H1 (cell line): ENCODE measurements around the gene CDC42EP3. TPM values are rescaled to one million over a fixed set of nuclear protein-coding genes. Genes with fewer than 3 reads are reported as not detected.

ENCODE experiments used
- CTCF ChIA-PET: fragments of 300-600 bp; sonication (Branson Sonifier 250); formaldehyde crosslinking; loops from one replicate; lab custom pipeline; 2021; ENCODE audit not compliant: partially characterized antibody; lab: Charles Lee
- POLR2A ChIA-PET: fragments of 300-600 bp; sonication (Branson Sonifier 250); formaldehyde crosslinking; loops from one replicate; lab custom pipeline; 2021; ENCODE audit warnings: inconsistent platforms; ENCODE audit not compliant: partially characterized antibody; lab: Charles Lee
- DNase-seq, 2 experiments: peaks; one replicate each; pipeline versions ENCODE4 v3.0.0 to v3.0.0-alpha.2; 2010 to 2022; ENCODE audit warnings: low spot score in 2 of 2, low read depth in 1 of 2, mixed read lengths in 1 of 2
- FAIRE-seq: peaks from 2 replicates; lab custom pipeline; 2011; peaks lifted over from hg19 to GRCh38; lab: Jason Lieb, UNC
- H2AFZ ChIP-seq: 2 replicates; pipeline ENCODE4 v1.8.1; 2012; ENCODE audit warnings: low read length, inconsistent platforms
- H2AK5ac ChIP-seq: 2 replicates; pipeline ENCODE4 v1.6.1; 2013; ENCODE audit warnings: low read depth, low read length
- H2BK120ac ChIP-seq: replicated peaks from 2 replicates; pipeline ENCODE3; 2013; ENCODE audit warnings: low read depth, low read length, inconsistent platforms
- H2BK12ac ChIP-seq: 2 replicates; pipeline ENCODE4 v1.6.1; 2013; ENCODE audit warnings: low read depth, low read length
- H2BK15ac ChIP-seq: 2 replicates; pipeline ENCODE4 v1.6.1; 2013; ENCODE audit warnings: low read length
- H2BK20ac ChIP-seq: 2 replicates; pipeline ENCODE4 v1.6.1; 2013; ENCODE audit warnings: low read length
- H2BK5ac ChIP-seq: 2 replicates; pipeline ENCODE4 v1.6.1; 2013; ENCODE audit warnings: low read depth, low read length
- H3K14ac ChIP-seq: 2 replicates; pipeline ENCODE4 v1.6.1; 2013; ENCODE audit warnings: inconsistent platforms; ENCODE audit not compliant: insufficient read length
- H3K18ac ChIP-seq: 2 replicates; pipeline ENCODE4 v1.6.1; 2013; ENCODE audit warnings: low read length; ENCODE audit errors: extremely low read depth
- H3K23ac ChIP-seq: 2 replicates; pipeline ENCODE4 v1.6.1; 2013; ENCODE audit warnings: inconsistent platforms; ENCODE audit not compliant: insufficient read length
- H3K23me2 ChIP-seq: 2 replicates; pipeline ENCODE4 v1.6.1; 2013; ENCODE audit warnings: low read depth, low read length
- H3K27ac ChIP-seq: 2 replicates; pipeline ENCODE4 v1.6.1; 2011; ENCODE audit warnings: low read depth, low read length, inconsistent platforms
- H3K27me3 ChIP-seq, 4 experiments: replicated peaks in 1 of 4; 1 replicate in 1 of 4; 2 replicates in 3 of 4; pipeline versions ENCODE4 v1.6.1 to v1.8.1; 2011 to 2013; ENCODE audit warnings: low read length in 3 of 4, mild to moderate bottlenecking in 3 of 4, inconsistent platforms in 2 of 4, mixed read lengths in 2 of 4, moderate library complexity in 1 of 4; ENCODE audit not compliant: control insufficient read depth in 3 of 4, insufficient read depth in 3 of 4; ENCODE audit errors: extremely low read depth in 1 of 4
- H3K36me3 ChIP-seq, 4 experiments: 2 replicates each; pipeline versions ENCODE4 v1.6.1 to v1.8.1; 2011 to 2013; ENCODE audit warnings: mild to moderate bottlenecking in 4 of 4, low read length in 3 of 4, moderate library complexity in 2 of 4, control low read depth in 1 of 4, inconsistent platforms in 1 of 4; ENCODE audit not compliant: insufficient read depth in 4 of 4, control insufficient read depth in 2 of 4
- H3K4ac ChIP-seq: replicated peaks from 2 replicates; pipeline ENCODE3; 2013; ENCODE audit warnings: low read length, low read depth, mixed read lengths, inconsistent platforms; ENCODE audit not compliant: insufficient read length
- H3K4me1 ChIP-seq, 4 experiments: replicated peaks in 1 of 4; 1 replicate in 1 of 4; 2 replicates in 3 of 4; pipeline versions ENCODE4 v1.6.1 to v1.8.1; 2011 to 2013; ENCODE audit warnings: low read length in 3 of 4, inconsistent platforms in 2 of 4, mixed read lengths in 1 of 4; ENCODE audit not compliant: insufficient read depth in 4 of 4, control insufficient read depth in 3 of 4
- H3K4me2 ChIP-seq, 2 experiments: 2 replicates each; pipeline versions ENCODE4 v1.6.1 to v1.8.1; 2011 to 2013; ENCODE audit warnings: low read depth in 2 of 2, low read length in 2 of 2, control low read depth in 1 of 2, inconsistent platforms in 1 of 2, mild to moderate bottlenecking in 1 of 2; ENCODE audit not compliant: insufficient read depth in 1 of 2
- H3K4me3 ChIP-seq, 4 experiments: fragments of 200-600, 300-600 bp in 1 of 4; sonication (generic), shearing (Covaris generic), sonication (Bioruptor Twin) in 1 of 4; 2 replicates each; pipeline versions ENCODE4 v1.5.1 to v1.8.1; 2011 to 2016; ENCODE audit warnings: low read length in 4 of 4, low read depth in 3 of 4, control low read depth in 2 of 4, inconsistent platforms in 2 of 4, mild to moderate bottlenecking in 2 of 4, mixed read lengths in 1 of 4, moderate library complexity in 1 of 4; ENCODE audit not compliant: insufficient read depth in 2 of 4; ENCODE audit errors: extremely low read depth in 1 of 4
- H3K56ac ChIP-seq: replicated peaks from 2 replicates; pipeline ENCODE3; 2013; ENCODE audit warnings: low read depth, mild to moderate bottlenecking, mixed read lengths, low read length, inconsistent platforms; ENCODE audit not compliant: insufficient read length
- H3K79me1 ChIP-seq: 2 replicates; pipeline ENCODE4 v1.6.1; 2013; ENCODE audit warnings: low read depth, low read length, control low read depth
- H3K79me2 ChIP-seq, 2 experiments: 2 replicates each; pipeline versions ENCODE4 v1.6.1 to v1.8.1; 2012 to 2013; ENCODE audit warnings: low read length in 2 of 2, mild to moderate bottlenecking in 2 of 2, inconsistent platforms in 1 of 2; ENCODE audit not compliant: insufficient read depth in 2 of 2, control insufficient read depth in 1 of 2
- H3K9ac ChIP-seq, 4 experiments: replicated peaks in 1 of 4; 1 replicate in 1 of 4; 2 replicates in 3 of 4; pipeline versions ENCODE4 v1.6.1 to v1.8.1; 2011 to 2013; ENCODE audit warnings: low read depth in 3 of 4, low read length in 3 of 4, control low read depth in 2 of 4, mild to moderate bottlenecking in 2 of 4, moderate library complexity in 2 of 4, inconsistent platforms in 1 of 4; ENCODE audit errors: extremely low read depth in 1 of 4
- H3K9me3 ChIP-seq, 2 experiments: 2 replicates each; pipeline versions ENCODE4 v1.6.1 to v1.8.1; 2012 to 2013; ENCODE audit warnings: mild to moderate bottlenecking in 2 of 2, moderate library complexity in 2 of 2, control low read depth in 1 of 2, inconsistent platforms in 1 of 2, low read depth in 1 of 2, low read length in 1 of 2, mixed read lengths in 1 of 2; ENCODE audit not compliant: insufficient read depth in 2 of 2
- H4K20me1 ChIP-seq, 2 experiments: replicated peaks in 1 of 2; 2 replicates each; pipeline versions ENCODE3 to v1.8.1; 2011 to 2013; ENCODE audit warnings: inconsistent platforms in 2 of 2, low read length in 2 of 2, mild to moderate bottlenecking in 1 of 2; ENCODE audit not compliant: insufficient read depth in 2 of 2, control insufficient read depth in 1 of 2
- H4K5ac ChIP-seq: 2 replicates; pipeline ENCODE4 v1.6.1; 2013; ENCODE audit warnings: low read length, low read depth, mixed read lengths, inconsistent platforms; ENCODE audit not compliant: insufficient read length
- H4K8ac ChIP-seq: 2 replicates; pipeline ENCODE4 v1.8.0; 2013; ENCODE audit warnings: mild to moderate bottlenecking, moderate library complexity, low read length, inconsistent platforms; ENCODE audit not compliant: insufficient read depth; ENCODE audit errors: extremely low read depth
- H4K91ac ChIP-seq: replicated peaks from 2 replicates; pipeline ENCODE3; 2013; ENCODE audit warnings: low read length, mixed read lengths, inconsistent platforms; ENCODE audit not compliant: insufficient read length
- CHD1 ChIP-seq: IDR thresholded peaks from 2 replicates; pipeline ENCODE4 v1.6.1; 2012; ENCODE audit warnings: low read depth, low read length, improper control_type of control experiment
- POU5F1 ChIP-seq: IDR thresholded peaks from 2 replicates; pipeline ENCODE4 v1.6.1; 2011; ENCODE audit warnings: low read depth, mild to moderate bottlenecking, low read length, moderate library complexity
- RBBP5 ChIP-seq: IDR thresholded peaks from 2 replicates; pipeline ENCODE4 v1.7.1; 2012; ENCODE audit warnings: low read depth, mild to moderate bottlenecking, inconsistent platforms, low read length, moderate library complexity, borderline replicate concordance
- SP1 ChIP-seq: IDR thresholded peaks from 2 replicates; pipeline ENCODE4 v1.6.1; 2011; ENCODE audit warnings: low read depth, low read length
- SRF ChIP-seq: IDR thresholded peaks from 2 replicates; pipeline ENCODE4 v1.6.1; 2011; ENCODE audit warnings: mild to moderate bottlenecking, low read depth, low read length, moderate library complexity
- WGBS, 2 experiments: shearing (Covaris generic) in 1 of 2; methylation state at CpG; one replicate each; pipeline versions ENCODE4 v1.1.6 to v1.1.7; 2013 to 2015; ENCODE audit warnings: low lambda C conversion rate in 2 of 2, mixed read lengths in 2 of 2, inconsistent platforms in 1 of 2, low coverage in 1 of 2, missing lambda C conversion rate in 1 of 2; ENCODE audit not compliant: insufficient replicate concordance in 2 of 2, insufficient coverage in 1 of 2, insufficient read length in 1 of 2; ENCODE audit errors: extremely low coverage in 1 of 2, missing lambda C conversion rate in 1 of 2; 5-methylcytosine and 5-hydroxymethylcytosine counted together
- polyA plus RNA-seq, 7 experiments: library from polyadenylated mRNA; depleted of rRNA in 3 of 7; stranded (reverse) in 5 of 7; unstranded in 2 of 7; fragments of >200 nt in 5 of 7; fragments of 200-250 nt in 2 of 7; gene quantifications; 1 replicate in 5 of 7; 2 replicates in 1 of 7; 4 replicates in 1 of 7; pipeline versions ENCODE4 v1.2.1 to v1.2.3, GENCODE V29; 2011 to 2013; ENCODE audit warnings: missing spikeins in 2 of 7, mixed read lengths in 2 of 7
- total RNA-seq: library from RNA; stranded (reverse); fragmentation: NEBNext Ultra II Directional; extraction: Animal tissue kit (Norgen Biotek cat#: 25700); gene quantifications from 2 replicates; pipeline ENCODE4 v1.2.1, GENCODE V29; 2021
- TF ChIP-seq, protein P1 (sequence below): IDR thresholded peaks from 2 replicates; pipeline ENCODE4 v1.6.1; 2011; ENCODE audit warnings: low read length, improper control_type of control experiment

Gene CDC42EP3
- total and polyA plus RNA-seq, 2 of the 8 experiments (the other 6 are each of a cell fraction or from before 2014, with no cell fraction given), result 18.4 to 24.7 TPM

GRCh38 chr2:37683921-37684780 lies 12.7 kb upstream of the CDC42EP3 start:
- no peak overlapping the region for H2BK120ac ChIP-seq
- no peak overlapping the region for H4K91ac ChIP-seq
- H3K9me3 ChIP-seq, result no peaks in the 10 kb centered on the region
- H4K8ac ChIP-seq, result no peak overlapping the region
- peaks cover 0 to 5% (median 2%) of the 10 kb centered on the region in 4 experiments; a peak in 4 of 7 replicates for H3K4me1 ChIP-seq
- H3K4me2 ChIP-seq, result no peak overlapping the region
- TF ChIP-seq SRF, result no peak
- TF ChIP-seq SP1, result no peak
- TF ChIP-seq POU5F1, result no peak
- TF ChIP-seq, protein P1, sequence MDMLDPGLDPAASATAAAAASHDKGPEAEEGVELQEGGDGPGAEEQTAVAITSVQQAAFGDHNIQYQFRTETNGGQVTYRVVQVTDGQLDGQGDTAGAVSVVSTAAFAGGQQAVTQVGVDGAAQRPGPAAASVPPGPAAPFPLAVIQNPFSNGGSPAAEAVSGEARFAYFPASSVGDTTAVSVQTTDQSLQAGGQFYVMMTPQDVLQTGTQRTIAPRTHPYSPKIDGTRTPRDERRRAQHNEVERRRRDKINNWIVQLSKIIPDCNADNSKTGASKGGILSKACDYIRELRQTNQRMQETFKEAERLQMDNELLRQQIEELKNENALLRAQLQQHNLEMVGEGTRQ, result no peak
- no peak for TF ChIP-seq CHD1
- TF ChIP-seq RBBP5, result no peak
- no peak overlapping the region for H2BK12ac ChIP-seq
- CTCF ChIA-PET, result no interaction called here
- no peak overlapping the region for H3K14ac ChIP-seq
- no peak overlapping the region for H2AFZ ChIP-seq
- no peak overlapping the region for H3K4ac ChIP-seq
- no peaks in the 10 kb centered on the region for H3K27me3 ChIP-seq
- no peak overlapping the region for H2BK15ac ChIP-seq
- no peak overlapping the region for H4K5ac ChIP-seq
- H2BK20ac ChIP-seq, result no peak overlapping the region
- H3K9ac ChIP-seq, result no peak overlapping the region
- H3K23ac ChIP-seq, result no peak overlapping the region
- FAIRE-seq (no peak), DNase-seq (no peak)
- H3K4me3 ChIP-seq, result no peak overlapping the region
- H2AK5ac ChIP-seq, result no peak overlapping the region
- H3K79me2 ChIP-seq, result no peaks in the 10 kb centered on the region
- no peaks in the 10 kb centered on the region for H3K23me2 ChIP-seq
- no peaks in the 10 kb centered on the region for H4K20me1 ChIP-seq
- no peaks in the 10 kb centered on the region for H3K79me1 ChIP-seq
- no peak overlapping the region for H3K27ac ChIP-seq
- no peak overlapping the region for H3K56ac ChIP-seq
- no peak overlapping the region for H2BK5ac ChIP-seq
- H3K18ac ChIP-seq, result no peak overlapping the region
- H3K36me3 ChIP-seq, result no peaks in the 10 kb centered on the region
- 62% methylated on average over 6 of the region's 6 CpGs; no CpG with 5 or more reads in 1 of the 2 experiments for WGBS, 2 experiments
- POLR2A ChIA-PET, result no interaction called here
